Activated T-cell treated with anti-CD3 and anti-CD28 coated beads for 48 hours (primary cell): ENCODE data around the gene IQCB1.
"Not testable (repeated sequence)": the region's sequence is repeated elsewhere in the genome, so short reads cannot be mapped to it uniquely, and the experiment has no call there.

Source experiments
- DNase-seq: peaks from one replicate; pipeline ENCODE4 v3.0.0-alpha.2; 2020; ENCODE audit warnings: low read depth

Gene IQCB1

DNA sequence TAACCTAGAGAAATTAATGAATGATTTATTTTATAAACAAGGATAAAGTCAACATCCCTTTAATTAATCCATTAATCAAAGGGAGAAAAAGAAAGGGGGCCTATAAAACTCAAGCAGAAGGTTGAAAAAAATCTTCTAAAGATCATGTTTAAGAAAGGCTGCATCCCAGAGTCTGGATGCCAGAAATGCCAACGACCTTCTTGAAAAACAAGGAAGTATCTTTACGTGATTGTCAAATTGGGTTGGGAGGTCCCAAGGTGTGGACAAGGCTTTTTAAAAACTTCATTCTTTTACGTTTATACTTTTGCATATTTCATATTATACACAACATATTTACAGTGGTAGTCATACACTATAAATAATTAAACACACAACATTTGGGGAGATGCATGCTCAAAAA is 86.9 kb downstream of the IQCB1 start:
- no peak for DNase-seq

DNA sequence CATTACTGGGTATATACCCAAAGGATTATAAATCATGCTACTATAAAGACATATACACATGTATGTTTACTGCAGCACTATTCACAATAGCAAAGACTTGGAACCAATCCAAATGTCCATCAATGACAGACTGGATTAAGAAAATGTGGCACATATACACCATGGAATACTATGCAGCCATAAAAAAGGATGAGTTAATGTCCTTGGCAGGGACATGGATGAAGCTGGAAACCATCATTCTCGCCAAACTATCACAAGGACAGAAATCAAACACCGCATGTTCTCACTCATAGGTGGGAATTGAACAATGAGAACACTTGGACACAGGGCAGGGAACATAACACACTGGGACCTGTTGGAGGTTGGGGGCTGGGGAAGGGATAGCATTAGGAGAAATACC is 91.8 kb downstream of the IQCB1 start:
- DNase-seq = not testable (repeated sequence)

DNA sequence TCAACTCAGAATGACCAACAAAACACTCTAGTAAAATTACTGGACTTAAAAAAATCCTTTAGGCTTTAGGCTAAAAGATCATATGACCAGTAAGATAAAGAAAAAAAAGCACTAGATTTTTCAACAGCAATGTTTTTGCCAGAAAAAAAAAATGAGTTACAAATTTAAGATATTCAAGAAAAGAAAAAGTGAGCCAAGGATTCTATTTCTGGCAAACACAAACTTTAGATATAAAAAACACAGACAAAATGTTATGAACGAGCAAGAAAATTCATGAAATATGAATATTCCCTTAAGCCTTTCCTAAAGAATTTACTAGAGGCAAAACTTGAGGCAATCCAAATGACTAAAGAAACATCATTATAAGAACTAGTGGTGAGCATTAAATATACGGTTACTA is 94.0 kb downstream of the IQCB1 start:
- DNase-seq = no peak

DNA sequence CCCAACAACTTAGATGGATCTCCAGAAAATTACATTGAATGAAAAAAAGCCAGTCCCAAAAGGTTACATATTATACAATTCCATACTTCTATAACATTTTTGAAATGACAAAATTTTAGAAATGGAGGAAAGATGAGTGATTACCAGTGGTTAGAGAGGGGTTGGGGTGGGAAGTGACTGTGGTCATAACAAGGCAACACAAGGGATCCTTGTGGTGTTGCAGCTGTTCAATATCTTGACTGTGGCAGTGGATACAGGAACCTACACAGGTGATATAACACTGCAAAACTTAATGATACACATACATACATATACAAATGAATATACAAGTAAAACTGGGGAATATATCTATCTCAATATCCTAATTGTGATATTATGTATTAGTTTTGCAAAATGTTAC is 95.0 kb downstream of the IQCB1 start:
- no peak for DNase-seq

DNA sequence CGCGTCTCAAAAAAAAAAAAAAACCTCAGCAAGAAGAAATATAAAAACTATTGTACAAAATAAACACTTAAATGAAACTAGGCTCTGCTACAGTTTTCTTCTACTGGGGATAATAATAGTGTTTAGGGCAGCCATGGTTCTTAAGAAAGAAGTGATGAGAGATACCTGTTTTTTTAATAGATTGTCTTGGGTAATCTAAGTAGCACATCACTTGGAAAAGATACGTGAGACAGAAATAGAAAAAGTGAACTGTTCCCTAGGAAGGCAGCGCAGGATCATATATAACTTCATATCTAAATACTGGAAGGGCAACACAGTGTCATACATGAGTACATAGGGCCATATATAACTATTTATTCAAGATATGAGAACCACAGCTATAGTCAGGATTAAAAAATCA is 97.2 kb downstream of the IQCB1 start:
- no peak for DNase-seq

DNA sequence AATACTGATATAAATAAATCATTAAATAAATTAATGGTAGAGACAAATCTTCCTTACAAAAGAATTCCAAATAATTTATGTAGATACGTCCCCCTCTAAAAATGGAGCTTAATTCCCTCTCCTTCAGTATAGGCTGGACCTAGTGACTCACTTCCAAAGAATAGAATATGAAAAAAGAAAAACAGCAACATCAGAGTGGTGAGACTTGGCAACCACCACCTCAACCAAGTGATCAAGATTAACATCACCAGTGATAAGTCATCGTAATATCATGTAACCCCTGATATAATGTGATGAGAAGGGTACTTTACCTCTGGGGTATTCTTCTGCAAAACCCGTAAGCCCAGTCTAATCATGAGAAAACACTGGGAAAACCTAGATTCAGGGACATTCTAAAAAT is 98.7 kb downstream of the IQCB1 start:
- no peak for DNase-seq

DNA sequence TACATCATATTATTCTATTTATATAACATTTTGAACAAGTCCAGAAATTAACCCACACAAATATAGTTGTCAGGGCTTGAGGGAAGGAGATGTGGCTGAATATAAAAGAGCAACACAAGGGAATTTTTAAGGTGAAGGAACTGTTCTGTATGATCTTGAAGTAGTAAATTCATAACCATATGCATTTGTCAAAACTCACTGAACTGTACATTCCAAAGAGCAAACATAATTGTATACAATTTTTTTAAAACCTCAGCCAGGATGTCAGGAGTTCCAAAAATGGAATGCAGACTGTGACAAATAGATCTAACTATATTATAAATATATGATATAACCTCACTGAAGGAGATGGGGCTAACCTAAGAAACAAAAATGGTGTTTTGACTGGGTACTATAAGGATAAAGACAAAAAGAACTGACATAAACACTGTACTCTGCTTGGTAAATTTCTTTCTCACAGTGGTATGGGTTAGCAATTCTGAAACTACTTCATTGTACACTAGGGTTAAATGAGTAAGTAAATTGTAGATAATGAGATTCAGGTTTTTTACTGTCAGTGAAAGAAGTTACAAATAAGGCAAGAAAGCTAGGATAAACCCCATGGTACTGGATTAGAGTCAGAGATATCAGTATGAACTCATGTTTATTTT is 99.7 kb downstream of the IQCB1 start:
- no peak for DNase-seq

DNA sequence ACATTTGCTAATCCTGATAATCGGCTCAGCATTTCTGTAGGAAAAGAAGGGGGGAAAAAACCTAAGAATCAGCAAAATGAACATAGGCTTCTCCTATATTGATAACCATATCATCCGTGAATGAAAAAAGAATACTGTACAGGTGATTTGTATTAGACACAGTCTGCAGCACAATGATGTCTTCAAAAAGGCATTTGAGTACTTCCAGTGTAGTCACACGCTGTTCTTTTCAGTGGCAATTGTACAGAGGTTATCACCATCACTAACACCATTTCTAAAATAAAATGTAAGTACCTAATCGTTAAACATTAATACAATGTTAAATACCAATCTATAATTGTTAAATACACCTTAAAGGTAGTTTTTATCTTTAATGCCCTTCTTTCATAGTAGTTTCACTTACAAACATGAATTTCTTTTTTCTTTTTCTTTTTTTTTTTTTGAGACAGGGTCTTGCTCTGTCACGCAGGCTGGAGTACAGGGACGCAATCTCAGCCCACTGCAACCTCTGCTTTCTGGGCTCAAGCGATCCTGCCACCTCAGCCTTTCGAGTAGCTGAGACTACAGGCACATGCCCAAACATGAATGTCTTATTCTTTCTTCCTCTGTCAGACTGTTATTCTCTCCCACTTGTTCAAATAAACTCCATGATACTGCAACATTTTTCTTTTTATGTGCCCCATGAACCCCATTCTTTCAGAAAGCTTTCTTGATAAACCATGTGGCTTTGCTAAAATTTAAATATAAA is 103.7 kb downstream of the IQCB1 start:
- no peak for DNase-seq

DNA sequence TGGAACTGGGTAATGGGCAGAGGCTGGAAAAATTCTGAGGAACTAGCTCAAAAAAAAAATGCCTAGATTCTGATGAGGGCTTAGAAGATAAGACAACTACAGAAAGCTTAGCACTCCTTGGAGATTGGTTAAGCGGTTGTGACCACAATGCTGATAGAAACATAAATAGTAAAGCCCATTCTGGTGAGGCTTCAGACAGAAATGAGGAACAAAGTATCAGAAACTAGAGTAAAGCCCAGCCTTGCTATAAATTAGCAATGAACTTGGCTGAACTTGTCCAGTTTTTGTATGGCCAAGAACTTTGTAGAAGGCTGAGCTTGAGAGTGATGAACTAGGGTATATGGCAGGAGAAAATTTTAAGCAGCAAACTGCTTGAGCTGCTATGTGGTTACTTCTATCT is 110.7 kb downstream of the IQCB1 start:
- DNase-seq = no peak

DNA sequence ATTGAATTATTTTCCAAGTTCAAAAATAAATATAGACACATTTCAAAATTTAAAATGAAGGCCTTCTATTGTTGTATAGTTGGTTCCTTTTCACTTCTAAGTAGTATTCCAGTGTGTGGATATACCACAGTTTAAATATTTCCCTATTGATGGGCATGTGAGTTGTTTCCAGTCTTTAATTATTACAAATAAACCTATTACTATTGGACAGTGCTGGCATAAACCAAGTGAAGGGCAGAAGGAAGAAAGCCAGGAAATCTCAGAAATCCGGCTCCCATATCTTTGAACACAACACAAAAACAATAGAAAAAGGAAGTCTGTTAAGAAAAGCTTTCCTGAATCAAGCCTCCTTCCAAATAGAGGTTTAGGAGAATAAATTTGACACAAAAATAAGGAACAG is 111.4 kb downstream of the IQCB1 start:
- no peak for DNase-seq

DNA sequence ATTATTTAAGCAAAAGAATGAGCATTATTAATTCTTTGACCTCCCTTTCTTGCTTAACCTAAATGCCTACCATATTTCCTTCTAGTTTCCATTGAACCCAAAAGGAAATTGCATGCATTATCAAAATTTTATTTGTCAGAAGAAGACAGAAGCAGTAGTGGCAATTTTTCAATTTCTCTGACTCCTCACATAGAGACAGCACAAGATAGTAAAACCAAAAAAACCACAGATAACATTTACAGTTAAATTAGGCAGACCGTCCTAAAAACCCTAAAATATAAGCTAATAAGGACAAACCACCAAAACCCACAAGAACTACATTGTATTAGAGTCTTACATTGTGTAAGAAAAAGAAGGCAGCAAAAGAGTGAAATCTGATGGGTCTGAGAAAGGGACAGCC is 112.4 kb downstream of the IQCB1 start:
- DNase-seq = no peak

DNA sequence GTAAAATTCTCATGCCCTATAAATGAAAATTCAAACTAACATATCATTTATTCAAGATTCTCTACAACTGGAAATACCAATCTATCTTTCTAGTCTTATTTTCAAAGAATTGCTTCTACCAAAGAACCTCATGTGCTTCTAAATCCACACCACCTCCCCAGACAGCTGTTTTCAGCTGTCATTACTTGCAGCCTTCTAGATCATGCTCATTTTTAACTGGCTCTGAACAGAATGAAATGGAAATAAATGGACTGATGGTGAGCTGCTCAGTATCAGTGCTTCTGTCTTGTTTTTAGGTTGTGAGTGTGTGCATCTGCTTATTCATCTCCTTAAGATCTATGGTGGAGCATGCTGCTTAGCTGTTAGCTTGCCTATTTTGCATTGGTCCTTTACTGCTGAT is 114.7 kb downstream of the IQCB1 start:
- no peak for DNase-seq
